Parathyroid adenoma (tissue), 2 donors: Measurements from ENCODE around the gene UPK1B.

ENCODE experiments used
- H2AFZ ChIP-seq: fragments of 300-600 bp; sonication (generic); one replicate; pipeline ENCODE4 v1.7.0; 2017; ENCODE audit warnings: antibody characterized with exemption, mild to moderate bottlenecking
- H3K27ac ChIP-seq: fragments of 300-600 bp; sonication (generic); one replicate; pipeline ENCODE4 v1.7.0; 2017
- H3K27me3 ChIP-seq: fragments of 300-600 bp; sonication (generic); one replicate; pipeline ENCODE4 v1.7.0; 2017; ENCODE audit warnings: low read length; ENCODE audit not compliant: control insufficient read depth, insufficient read depth
- H3K36me3 ChIP-seq: fragments of 300-600 bp; sonication (generic); one replicate; pipeline ENCODE4 v1.7.0; 2017; ENCODE audit warnings: low read length; ENCODE audit not compliant: control insufficient read depth, insufficient read depth
- H3K4me1 ChIP-seq: fragments of 300-600 bp; sonication (generic); one replicate; pipeline ENCODE4 v1.7.0; 2017; ENCODE audit warnings: control low read depth
- H3K4me2 ChIP-seq: fragments of 300-600 bp; sonication (generic); one replicate; pipeline ENCODE4 v1.7.0; 2017; ENCODE audit warnings: low read length
- H3K4me3 ChIP-seq: fragments of 300-600 bp; sonication (generic); one replicate; pipeline ENCODE4 v1.7.0; 2017; ENCODE audit warnings: low read depth, low read length
- H3K79me2 ChIP-seq: fragments of 300-600 bp; sonication (generic); one replicate; pipeline ENCODE4 v1.7.0; 2017; ENCODE audit warnings: control low read depth
- H3K9ac ChIP-seq: fragments of 300-600 bp; sonication (generic); one replicate; pipeline ENCODE4 v1.7.0; 2017; ENCODE audit warnings: mild to moderate bottlenecking
- H3K9me3 ChIP-seq: fragments of 300-600 bp; sonication (generic); one replicate; pipeline ENCODE4 v1.7.0; 2017; ENCODE audit warnings: low read length; ENCODE audit not compliant: control insufficient read depth
- TF ChIP-seq, protein P1 (sequence below): fragments of 300-600 bp; sonication (generic); IDR thresholded peaks from one replicate; pipeline ENCODE4 v1.7.0; 2017; ENCODE audit warnings: antibody characterized with exemption, mild to moderate bottlenecking
- donor health status: primary hyperparathyroidism.

Gene UPK1B

DNA sequence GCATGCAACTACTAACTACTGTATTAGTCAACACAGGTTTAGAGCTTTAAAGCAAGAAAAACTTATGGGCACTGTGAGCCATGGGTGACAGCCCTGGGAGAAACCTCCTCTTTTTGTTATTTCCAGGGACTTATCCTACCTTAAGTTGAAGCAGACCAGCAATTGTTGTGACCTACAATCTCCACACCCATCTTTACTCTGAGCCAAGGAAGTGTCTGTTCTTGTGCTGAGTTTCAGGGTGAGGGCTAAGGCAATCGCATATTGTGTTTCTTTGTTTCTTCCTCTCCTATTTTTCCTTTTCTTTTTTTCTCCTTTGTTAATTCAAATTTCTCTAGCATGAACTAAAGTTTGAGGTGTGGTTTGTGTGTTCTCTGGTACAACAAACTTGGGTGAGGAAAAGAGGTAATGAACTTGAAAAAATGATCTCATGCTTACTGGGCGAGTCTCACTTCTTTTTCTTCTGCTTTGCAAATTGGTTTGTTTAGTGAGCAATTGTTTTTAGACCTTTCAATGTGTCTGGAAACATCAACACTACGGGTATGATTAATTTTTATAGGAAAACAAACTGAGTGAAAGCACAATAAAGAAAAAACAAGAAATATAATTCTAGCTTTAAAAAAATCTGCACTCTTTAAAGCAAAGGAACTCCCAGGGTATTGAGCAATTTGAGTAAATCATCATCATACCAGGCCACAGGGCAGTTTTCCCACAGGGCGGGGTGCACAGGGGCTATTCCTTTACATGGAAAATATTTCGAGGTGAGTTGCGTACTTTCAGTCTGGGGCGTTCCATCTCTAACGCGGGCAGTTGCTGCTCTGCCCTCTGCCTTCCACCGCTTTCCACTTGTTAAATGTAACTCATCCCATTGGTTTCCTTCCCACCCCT, 2.7 kb downstream of the UPK1B start:
- no peak overlapping the region for H3K4me3 ChIP-seq
- no peak overlapping the region for H3K9ac ChIP-seq
- H3K4me1 ChIP-seq = no peaks in the 10 kb centered on the region
- H3K9me3 ChIP-seq = no peaks in the 10 kb centered on the region
- no peaks in the 10 kb centered on the region for H3K27me3 ChIP-seq
- no peak overlapping the region for H3K27ac ChIP-seq
- no peaks in the 10 kb centered on the region for H3K36me3 ChIP-seq
- H3K4me2 ChIP-seq = no peak overlapping the region
- no peak overlapping the region for H2AFZ ChIP-seq
- no peaks in the 10 kb centered on the region for H3K79me2 ChIP-seq
- TF ChIP-seq, protein P1, sequence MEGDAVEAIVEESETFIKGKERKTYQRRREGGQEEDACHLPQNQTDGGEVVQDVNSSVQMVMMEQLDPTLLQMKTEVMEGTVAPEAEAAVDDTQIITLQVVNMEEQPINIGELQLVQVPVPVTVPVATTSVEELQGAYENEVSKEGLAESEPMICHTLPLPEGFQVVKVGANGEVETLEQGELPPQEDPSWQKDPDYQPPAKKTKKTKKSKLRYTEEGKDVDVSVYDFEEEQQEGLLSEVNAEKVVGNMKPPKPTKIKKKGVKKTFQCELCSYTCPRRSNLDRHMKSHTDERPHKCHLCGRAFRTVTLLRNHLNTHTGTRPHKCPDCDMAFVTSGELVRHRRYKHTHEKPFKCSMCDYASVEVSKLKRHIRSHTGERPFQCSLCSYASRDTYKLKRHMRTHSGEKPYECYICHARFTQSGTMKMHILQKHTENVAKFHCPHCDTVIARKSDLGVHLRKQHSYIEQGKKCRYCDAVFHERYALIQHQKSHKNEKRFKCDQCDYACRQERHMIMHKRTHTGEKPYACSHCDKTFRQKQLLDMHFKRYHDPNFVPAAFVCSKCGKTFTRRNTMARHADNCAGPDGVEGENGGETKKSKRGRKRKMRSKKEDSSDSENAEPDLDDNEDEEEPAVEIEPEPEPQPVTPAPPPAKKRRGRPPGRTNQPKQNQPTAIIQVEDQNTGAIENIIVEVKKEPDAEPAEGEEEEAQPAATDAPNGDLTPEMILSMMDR = no peak

DNA sequence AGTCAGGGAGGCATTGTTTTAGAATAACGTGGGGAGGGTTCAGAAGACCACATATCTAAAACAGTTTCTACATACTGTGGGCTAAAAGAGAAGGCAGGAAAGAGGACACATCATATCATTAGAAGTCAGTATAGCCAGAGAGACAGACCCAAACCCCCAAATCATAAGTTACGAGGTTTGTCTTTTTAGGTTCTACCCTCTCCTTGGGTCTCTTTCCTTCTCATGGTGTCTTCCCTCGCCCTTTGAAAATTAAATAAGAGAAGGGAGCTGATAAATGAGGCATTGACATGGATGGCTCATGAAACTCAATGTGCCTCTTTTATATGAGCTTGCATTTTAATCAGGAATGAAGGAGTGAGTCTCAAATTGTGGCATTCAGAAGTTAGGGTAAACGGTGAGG, 3.4 kb downstream of the UPK1B start:
- Histone ChIP-seq H2AFZ (no peak overlapping the region), H3K9me3 (no peaks in the 10 kb centered on the region), H3K9ac (no peak overlapping the region), H3K79me2 (no peaks in the 10 kb centered on the region), H3K4me3 (no peak overlapping the region), H3K36me3 (no peaks in the 10 kb centered on the region), H3K4me1 (no peaks in the 10 kb centered on the region), H3K27ac (no peak overlapping the region), H3K4me2 (no peak overlapping the region), H3K27me3 (no peaks in the 10 kb centered on the region)
- TF ChIP-seq, protein P1 = no peak

DNA sequence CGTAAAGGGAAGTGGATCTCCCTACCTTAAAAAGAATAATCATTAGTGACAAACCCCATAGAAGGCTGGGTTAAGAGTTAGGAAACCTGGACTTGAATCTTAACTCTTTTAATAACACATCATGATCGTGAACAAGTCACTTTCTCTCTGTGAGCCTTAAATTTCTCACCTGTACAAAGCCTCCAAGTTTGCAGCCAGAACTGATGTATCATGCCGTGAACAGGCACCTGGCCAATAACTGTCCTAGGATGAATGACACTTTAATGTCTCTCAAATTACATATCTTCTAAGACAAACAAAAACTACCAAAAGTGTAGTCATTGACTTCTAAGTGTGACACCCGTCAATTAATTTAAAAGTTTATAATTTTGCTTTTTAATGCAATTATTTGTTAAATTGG, 3.9 kb downstream of the UPK1B start:
- Histone ChIP-seq H3K4me3 (no peak overlapping the region), H3K9ac (no peak overlapping the region), H3K4me1 (no peaks in the 10 kb centered on the region), H2AFZ (no peak overlapping the region), H3K4me2 (no peak overlapping the region), H3K9me3 (no peaks in the 10 kb centered on the region), H3K36me3 (no peaks in the 10 kb centered on the region), H3K27ac (no peak overlapping the region), H3K27me3 (no peaks in the 10 kb centered on the region), H3K79me2 (no peaks in the 10 kb centered on the region)
- TF ChIP-seq, protein P1 = no peak

DNA sequence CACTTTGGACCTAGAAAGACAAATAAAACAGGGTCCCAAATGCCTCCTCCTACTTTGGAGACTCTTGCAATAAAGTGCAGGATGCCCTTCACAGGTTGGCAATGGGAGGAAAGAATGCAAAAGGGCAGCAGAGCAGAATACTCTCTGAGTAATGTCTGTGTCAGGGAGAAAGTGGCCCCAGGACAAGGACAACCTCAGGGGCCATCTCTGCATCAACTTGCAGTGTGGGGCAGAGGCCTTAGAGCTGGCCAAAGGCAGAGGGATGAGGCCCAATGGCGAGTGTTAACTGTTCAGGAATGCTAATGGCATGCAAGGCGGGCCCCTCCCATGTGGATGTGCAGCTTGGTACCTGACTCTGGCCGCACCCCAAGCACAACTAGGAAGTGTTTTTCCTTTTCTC, 8.4 kb downstream of the UPK1B start:
- H3K4me2 ChIP-seq = no peak overlapping the region
- no peaks in the 10 kb centered on the region for H3K9me3 ChIP-seq
- no peaks in the 10 kb centered on the region for H3K4me1 ChIP-seq
- no peaks in the 10 kb centered on the region for H3K79me2 ChIP-seq
- no peaks in the 10 kb centered on the region for H3K36me3 ChIP-seq
- H3K9ac ChIP-seq = no peak overlapping the region
- TF ChIP-seq, protein P1 = no peak
- no peak overlapping the region for H2AFZ ChIP-seq
- no peak overlapping the region for H3K27ac ChIP-seq
- H3K4me3 ChIP-seq = no peak overlapping the region
- H3K27me3 ChIP-seq = no peaks in the 10 kb centered on the region

DNA sequence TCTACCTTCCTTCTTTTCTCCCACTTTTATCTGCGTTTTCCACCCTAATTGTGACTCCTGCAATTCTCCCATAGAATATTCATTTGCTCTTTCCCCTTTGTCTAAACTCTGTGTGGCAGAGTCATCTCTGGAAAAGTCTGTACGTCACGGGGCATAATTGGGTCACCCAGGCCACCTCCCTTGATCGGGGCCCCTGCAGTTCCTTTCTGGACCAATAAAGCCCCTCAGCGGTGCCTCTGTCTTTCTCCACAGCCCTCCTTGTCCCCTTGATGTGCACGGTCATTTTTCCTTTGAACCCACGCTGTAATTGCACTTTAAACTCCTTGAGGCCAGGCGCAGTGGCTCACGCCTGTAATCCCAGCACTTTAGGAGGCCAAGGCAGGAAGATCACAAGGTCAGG, 10.7 kb downstream of the UPK1B start:
- no peak overlapping the region for H3K9ac ChIP-seq
- no peak overlapping the region for H3K4me3 ChIP-seq
- H2AFZ ChIP-seq = no peak overlapping the region
- H3K4me1 ChIP-seq = no peaks in the 10 kb centered on the region
- no peaks in the 10 kb centered on the region for H3K27me3 ChIP-seq
- H3K4me2 ChIP-seq = no peak overlapping the region
- H3K79me2 ChIP-seq = no peaks in the 10 kb centered on the region
- no peaks in the 10 kb centered on the region for H3K36me3 ChIP-seq
- H3K9me3 ChIP-seq = no peaks in the 10 kb centered on the region
- TF ChIP-seq, protein P1 = no peak
- H3K27ac ChIP-seq = no peak overlapping the region
